GM21423 (cell line): ENCODE results near the gene MRPL18.
A peak's percentile ranks its signal among the peaks of the same experiment; 100 is the strongest.
"Not testable (repeated sequence)": the region's sequence is repeated elsewhere in the genome, so short reads cannot be mapped to it uniquely, and the experiment has no call there.

Source experiments
- ATAC-seq: cut with Tn5 transposase; IDR thresholded peaks from one replicate; pipeline ENCODE4 v1.9.1; 2021; ENCODE audit warnings: mild to moderate bottlenecking, moderate library complexity; ENCODE audit not compliant: unreplicated experiment

Gene MRPL18

DNA sequence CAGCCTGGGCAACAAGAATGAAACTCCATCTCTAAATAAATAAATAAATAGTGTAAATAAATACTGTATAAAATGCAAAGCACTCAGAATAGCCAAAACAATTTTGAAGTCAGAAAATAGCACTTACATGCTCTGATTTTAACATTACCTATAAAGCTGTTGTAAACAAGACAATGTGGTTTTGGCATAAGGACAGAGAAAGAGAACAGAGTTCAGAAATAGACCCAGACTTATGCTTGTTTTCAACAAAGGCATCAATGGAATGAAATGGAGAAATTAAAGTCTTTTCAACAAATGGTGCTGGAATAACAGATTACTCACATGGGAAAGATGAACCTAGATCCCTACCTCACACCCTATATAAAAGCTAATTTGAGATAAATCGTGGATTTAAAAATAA lies 18.1 kb upstream of the MRPL18 start:
- ATAC-seq, result no peak

DNA sequence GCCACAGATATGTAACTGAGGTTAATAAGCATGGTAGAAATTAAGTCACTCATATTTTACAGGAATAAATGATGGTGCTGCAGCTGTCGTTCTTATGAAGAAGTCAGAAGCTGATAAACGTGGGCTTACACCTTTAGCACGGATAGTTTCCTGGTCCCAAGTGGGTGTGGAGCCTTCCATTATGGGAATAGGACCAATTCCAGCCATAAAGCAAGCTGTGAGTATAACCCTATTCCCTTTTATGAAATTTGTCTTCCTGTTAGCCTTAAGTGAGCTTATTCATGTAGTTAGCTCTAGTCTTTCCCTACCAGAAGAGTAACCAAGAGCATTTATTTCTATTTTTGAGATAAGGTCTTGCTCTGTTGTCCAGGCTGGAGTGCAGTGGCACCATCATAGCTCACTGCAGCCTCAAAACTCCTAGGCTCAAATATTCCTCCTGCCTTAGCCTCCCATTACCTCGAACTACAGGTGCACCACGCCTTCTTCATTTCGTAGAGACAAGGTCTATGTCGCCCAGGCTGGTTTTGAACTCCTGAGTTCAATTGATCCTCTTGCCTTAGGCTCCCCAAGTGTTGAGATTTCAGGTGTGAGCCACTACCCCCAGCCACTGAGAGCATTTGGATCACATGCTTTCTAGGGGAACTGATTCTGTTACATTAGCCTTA lies 12.9 kb upstream of the MRPL18 start:
- ATAC-seq, result no peak

DNA sequence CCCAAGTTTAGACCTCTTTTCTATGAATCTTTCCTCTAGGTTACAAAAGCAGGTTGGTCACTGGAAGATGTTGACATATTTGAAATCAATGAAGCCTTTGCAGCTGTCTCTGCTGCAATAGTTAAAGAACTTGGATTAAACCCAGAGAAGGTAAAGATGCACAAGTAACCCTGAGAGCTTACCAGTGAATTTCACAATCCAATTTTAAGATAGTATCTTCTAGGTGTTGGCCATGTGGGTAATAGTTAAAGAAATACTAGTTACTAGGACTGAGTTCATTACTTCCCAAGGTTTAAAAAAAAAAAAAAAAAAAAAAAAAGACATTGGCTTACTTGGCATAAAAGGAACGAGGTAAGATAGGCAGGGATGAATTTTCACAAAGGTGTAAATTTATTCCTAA lies 12.1 kb upstream of the MRPL18 start:
- no peak for ATAC-seq

DNA sequence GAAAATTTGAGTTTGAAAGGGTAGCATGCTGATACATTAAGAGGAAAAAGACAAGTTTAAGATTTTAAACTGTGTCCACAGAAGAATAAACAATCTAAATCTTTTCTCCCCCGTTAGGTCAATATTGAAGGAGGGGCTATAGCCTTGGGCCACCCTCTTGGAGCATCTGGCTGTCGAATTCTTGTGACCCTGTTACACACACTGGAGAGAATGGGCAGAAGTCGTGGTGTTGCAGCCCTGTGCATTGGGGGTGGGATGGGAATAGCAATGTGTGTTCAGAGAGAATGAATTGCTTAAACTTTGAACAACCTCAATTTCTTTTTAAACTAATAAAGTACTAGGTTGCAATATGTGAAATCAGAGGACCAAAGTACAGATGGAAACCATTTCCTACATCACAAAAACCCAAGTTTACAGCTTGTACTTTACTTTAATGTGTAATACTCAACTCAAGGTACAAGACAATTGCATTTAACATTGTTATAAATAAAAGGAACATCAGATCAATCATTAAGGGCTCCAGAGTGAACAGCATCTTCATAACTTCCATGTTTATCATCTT lies 11.6 kb upstream of the MRPL18 start:
- no peak for ATAC-seq

GRCh38 chr6:159788276-159788675 lies 2.0 kb upstream of the MRPL18 start:
- ATAC-seq, result no peak

GRCh38 chr6:159788753-159789376 lies 1.4 kb upstream of the MRPL18 start:
- peak; percentile 19 for ATAC-seq

DNA sequence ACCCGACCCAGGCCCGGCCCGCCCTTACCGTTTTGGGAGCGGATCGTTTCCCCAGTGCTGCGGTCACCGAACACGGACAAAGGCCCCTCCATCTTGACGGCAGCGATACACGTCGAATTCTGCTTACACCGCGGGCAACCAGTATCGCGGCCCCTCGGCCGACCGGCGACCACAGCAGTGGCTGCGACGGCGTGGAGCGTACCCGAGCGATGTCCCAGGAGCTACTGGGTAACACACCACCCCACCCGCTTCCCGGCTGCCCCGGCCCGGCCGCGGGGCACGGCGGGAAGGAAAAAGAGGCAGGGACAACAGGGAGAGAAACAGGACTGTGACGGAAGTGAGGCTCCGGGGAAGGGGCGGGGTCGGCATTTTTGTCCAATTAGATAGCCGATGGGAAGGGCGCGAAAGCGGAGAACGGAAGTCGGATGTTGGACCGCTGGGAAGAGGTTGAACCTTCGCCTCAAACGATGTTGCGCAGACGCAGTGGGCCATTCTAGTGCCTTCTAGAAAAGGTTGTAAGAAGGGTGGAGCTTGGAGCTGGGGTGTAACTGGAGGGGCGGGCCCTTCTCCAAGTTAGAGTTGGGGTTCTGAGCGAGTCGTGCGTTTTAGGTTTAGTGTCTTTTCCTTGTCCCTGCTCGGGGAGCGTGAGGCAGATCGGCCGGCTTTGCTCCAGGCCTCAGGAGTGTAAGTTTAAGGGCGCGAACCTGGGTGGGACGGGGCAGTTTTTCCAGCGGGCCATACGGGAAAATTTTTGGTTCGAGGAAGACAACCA lies 704 bp upstream of the MRPL18 start, which contains the start of gene TCP1:
Gene TCP1 (minus strand): TSS at position 226 of the 772 bp plus-strand sequence. CDS start 134 bp downstream, at position 92.
- peak; percentile 62 for ATAC-seq

DNA sequence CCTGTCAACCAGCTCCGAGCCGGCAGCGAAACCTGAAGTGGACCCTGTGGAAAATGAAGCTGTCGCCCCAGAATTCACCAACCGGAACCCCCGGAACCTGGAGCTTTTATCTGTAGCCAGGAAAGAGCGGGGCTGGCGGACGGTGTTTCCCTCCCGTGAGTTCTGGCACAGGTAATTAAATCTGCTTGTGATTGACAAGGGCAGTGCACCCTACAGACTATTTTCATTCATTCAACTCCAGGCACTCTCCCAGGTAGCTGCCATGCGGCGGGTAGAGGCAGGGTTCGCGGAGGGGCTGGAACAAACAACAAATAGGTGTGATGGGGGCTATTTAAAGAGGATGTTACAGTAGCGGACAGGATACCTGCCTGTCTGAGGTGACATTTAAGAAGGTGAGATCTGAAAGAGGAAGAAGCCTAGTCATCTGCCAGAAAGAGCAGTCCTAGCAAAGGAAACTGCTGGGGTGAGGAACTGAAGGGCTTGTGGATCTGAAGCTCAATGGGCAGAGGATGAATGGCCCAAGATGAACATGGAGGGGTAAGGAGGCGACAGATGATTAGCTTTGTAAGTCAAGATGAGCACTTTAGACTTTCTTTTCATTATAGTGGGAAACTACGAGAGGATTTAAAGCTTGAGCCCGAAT lies 810 bp downstream of the MRPL18 start:
- no peak for ATAC-seq

DNA sequence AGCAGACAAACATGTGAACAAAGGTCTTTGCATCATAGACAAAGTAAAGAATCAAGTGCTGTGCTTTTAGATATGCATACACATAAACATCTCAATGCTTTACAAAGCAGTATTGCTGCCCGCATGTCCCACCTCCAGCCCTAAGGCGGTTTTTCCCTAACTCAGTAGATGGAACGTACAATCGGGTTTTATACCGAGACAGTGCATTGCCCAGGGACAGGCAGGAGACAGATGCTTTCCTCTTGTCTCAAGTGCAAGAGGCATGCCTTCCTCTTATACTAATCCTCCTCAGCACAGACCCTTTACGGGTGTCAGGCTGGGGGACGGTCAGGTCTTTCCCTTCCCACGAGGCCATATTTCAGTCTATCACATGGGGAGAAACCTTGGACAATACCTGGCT lies 4.7 kb downstream of the MRPL18 start:
- not testable (repeated sequence) for ATAC-seq

DNA sequence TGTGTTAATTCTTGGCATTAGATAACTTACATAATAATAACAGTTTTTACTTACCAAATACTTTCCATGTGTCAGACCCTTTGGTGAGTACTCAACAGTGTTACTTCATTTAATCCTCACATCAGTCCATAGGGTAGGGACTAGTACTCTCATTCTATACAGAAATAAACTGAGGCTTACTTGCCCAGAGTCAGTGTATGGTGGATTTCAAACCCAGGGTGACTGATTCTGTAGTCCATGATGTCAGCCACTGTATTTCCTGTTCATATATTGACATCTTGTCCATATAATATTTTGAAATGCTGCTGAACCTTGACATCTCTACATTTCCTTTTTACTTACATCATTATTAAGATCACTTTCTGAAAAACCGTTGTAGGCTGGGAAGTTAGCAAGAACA lies 7.3 kb downstream of the MRPL18 start:
- no peak for ATAC-seq

- ATAC-seq, result no peak
Observed at GRCh38 chr6:159800141-159800865, 10.0 kb downstream of the MRPL18 start, which contains the start of gene PNLDC1. PNLDC1 (plus strand) TSS chr6:159800276; CDS start chr6:159800308, 32 bp downstream.

DNA sequence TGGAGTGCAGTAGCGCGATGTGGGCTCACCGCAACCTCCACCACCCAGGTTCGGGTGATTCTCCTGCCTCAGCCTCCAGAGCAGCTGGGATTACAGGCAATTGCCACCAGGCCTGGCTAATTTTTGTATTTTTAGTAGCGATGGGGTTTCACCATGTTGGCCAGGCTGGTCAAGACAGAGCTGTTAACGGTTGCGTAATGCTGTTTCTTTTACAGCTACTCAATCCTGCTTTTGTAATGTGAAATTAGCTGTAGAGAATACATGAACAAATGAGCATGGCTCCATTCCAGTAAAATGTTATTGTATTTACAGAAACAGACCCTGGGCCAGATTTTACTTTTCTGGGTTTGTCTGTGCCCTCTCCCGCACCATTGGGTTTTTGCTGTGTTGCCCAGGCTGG lies 11.7 kb downstream of the MRPL18 start:
- no peak for ATAC-seq

GRCh38 chr6:159804504-159804903 lies 14.2 kb downstream of the MRPL18 start:
- ATAC-seq, result no peak

GRCh38 chr6:159805440-159806020 lies 15.3 kb downstream of the MRPL18 start:
- no peak for ATAC-seq

GRCh38 chr6:159806021-159806458 lies 15.8 kb downstream of the MRPL18 start:
- no peak for ATAC-seq

GRCh38 chr6:159807150-159807858 lies 17.0 kb downstream of the MRPL18 start:
- no peak for ATAC-seq

GRCh38 chr6:159808647-159809046 lies 18.4 kb downstream of the MRPL18 start:
- no peak for ATAC-seq

GRCh38 chr6:159809149-159809548 lies 18.9 kb downstream of the MRPL18 start:
- no peak for ATAC-seq

GRCh38 chr6:159813781-159814180 lies 23.5 kb downstream of the MRPL18 start:
- ATAC-seq, result no peak
